NB4 (cell line): Measurements from ENCODE around the gene CRACR2B.

ENCODE experiments used
- DNase-seq: peaks from one replicate; pipeline ENCODE4 v3.0.0; 2010; ENCODE audit warnings: low read depth
- H3K4me3 ChIP-seq: one replicate; pipeline ENCODE4 v1.5.1; 2011; ENCODE audit warnings: mild to moderate bottlenecking, low read depth, low read length, moderate library complexity
- MYC ChIP-seq: IDR thresholded peaks from 2 replicates; pipeline ENCODE4 v1.6.1; 2011; ENCODE audit warnings: low read depth, low read length
- POLR2A ChIP-seq: IDR thresholded peaks from 2 replicates; pipeline ENCODE4 v1.6.1; 2011; ENCODE audit warnings: mild to moderate bottlenecking; ENCODE audit not compliant: insufficient read length; ENCODE audit errors: extremely low read depth
- TF ChIP-seq, protein P1 (sequence below): IDR thresholded peaks from 2 replicates; pipeline ENCODE4 v1.6.1; 2011; ENCODE audit warnings: low read depth, low read length
- TF ChIP-seq, protein P2 (sequence below): IDR thresholded peaks from one replicate; pipeline ENCODE4 v1.5.1; 2012; ENCODE audit warnings: low read depth, low read length

CRACR2B gene

DNA sequence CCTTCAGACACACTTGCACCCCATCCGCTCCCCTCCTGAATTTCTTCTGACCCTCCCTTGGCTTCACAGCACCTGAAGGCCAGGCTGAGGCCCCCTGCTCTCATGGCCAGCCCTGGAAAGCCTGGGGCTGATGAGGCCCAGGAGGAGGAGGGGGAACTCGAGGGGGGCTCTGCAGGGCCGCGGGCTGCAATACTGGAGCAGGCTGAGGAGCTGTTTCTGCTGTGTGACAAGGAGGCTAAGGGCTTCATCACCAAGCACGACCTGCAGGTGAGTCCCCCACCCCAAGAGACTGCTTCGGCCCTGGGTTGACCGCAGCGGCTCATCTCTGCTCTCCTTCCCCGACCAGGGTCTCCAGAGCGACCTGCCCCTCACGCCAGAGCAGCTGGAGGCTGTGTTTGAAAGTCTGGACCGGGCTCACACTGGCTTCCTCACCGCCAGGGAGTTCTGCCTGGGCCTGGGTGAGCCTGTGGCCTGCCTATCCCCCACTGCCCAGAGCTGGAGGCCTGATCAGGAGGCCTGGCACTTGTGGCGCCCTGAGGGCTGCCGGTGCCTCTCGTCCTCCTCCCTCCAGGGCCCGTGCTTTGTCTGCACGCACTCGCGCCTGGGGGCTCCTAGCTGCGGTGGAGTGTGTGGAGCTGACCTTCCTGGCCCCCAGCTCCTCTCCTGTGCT is 922 bp downstream of the CRACR2B start:
- no peak for DNase-seq
- TF ChIP-seq MYC (no peak), POLR2A (no peak)
- no peak overlapping the region for H3K4me3 ChIP-seq

DNA sequence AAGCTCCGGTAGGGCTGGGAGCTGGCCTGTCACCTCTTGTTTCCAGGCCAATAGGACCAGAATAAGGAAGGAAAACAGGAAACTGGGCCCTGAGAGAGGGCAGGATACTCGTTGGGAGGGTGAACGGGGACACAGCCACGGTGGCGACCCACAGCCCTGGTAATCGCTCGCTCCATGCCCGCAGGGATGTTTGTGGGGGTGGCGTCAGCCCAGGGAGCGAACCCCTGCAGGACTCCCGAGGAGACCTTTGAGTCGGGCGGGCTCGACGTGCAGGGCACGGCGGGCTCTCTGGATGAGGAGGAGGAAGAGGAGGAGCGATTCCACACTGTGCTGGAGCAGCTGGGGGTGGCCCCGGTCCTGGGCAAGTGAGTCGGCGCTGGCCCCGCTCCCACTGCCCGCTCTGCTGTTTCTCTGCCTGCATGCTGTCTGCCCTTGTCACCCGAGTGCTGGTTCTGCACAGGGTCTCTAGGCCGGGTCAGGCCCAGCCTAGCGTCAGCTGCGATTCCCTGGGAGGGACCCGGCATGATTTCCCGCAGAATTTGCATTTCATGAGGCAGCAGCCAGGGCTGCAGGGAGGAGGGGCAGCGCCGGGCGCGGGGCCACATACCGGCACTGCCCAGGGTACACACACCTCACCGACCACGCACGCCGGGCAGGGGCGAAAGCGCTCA is 1.6 kb downstream of the CRACR2B start:
- H3K4me3 ChIP-seq = no peak overlapping the region
- no peak for DNase-seq
- TF ChIP-seq MYC = no peak
- TF ChIP-seq, protein P1, sequence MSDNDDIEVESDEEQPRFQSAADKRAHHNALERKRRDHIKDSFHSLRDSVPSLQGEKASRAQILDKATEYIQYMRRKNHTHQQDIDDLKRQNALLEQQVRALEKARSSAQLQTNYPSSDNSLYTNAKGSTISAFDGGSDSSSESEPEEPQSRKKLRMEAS = no peak

DNA sequence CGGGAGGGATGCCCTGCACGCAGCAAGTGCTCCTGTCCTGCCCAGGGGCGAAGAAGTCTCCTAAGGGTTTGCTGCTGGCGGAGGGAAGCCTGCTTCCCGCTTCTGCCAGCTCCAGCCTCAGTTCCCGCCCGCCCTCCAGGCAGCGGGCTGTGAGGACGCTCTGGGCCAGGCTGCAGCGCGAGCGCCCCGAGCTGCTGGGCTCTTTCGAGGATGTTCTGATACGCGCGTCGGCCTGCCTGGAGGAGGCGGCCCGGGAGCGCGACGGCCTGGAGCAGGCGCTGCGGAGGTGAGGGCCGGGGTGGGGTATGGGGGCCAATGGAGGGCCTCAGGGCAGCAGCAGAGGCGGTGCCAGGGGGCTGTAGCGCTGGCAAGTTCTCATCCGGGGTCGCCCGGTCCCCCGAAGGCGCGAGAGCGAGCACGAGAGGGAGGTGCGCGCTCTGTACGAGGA is 2.2 kb downstream of the CRACR2B start:
- TF ChIP-seq POLR2A = no peak
- TF ChIP-seq, protein P2, sequence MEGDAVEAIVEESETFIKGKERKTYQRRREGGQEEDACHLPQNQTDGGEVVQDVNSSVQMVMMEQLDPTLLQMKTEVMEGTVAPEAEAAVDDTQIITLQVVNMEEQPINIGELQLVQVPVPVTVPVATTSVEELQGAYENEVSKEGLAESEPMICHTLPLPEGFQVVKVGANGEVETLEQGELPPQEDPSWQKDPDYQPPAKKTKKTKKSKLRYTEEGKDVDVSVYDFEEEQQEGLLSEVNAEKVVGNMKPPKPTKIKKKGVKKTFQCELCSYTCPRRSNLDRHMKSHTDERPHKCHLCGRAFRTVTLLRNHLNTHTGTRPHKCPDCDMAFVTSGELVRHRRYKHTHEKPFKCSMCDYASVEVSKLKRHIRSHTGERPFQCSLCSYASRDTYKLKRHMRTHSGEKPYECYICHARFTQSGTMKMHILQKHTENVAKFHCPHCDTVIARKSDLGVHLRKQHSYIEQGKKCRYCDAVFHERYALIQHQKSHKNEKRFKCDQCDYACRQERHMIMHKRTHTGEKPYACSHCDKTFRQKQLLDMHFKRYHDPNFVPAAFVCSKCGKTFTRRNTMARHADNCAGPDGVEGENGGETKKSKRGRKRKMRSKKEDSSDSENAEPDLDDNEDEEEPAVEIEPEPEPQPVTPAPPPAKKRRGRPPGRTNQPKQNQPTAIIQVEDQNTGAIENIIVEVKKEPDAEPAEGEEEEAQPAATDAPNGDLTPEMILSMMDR = no peak
- no peak for TF ChIP-seq MYC
- TF ChIP-seq, protein P1 = no peak
- no peak for DNase-seq
- H3K4me3 ChIP-seq = no peak overlapping the region

DNA sequence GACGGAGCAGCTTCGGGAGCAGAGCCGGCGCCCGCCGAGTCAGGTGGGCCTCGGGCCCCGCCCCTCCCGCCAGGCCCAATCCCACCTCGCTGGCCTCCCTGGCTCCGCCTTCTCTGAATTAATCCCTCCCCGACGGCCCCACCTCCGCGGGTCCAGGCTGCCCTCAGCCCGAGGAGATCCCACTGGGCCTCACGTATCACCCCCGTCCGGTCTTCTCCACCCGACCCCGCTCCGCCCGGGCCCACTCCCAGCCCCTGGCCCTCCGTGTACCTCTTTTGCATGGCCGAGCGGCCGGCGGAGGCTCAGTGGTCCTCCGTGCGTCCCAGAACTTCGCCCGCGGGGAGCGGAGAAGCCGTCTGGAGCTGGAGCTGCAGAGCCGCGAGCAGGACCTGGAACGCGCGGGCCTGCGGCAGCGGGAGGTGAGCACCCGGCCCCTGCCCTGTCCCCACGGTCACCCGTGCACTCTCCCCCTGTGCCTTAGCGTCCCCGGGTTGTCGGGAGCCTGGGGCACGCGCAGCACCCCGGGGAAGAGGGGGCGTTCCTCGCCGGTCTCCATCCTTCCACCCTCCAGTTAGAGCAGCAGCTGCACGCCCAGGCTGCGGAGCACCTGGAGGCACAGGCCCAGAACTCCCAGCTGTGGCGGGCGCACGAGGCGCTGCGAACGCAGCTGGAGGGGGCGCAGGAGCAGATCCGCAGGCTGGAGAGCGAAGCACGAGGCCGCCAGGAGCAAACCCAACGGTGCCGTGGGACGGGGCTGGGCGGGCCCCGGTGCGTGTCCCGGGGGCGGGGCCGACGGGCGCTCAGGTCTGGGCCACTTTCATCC is 2.8 kb downstream of the CRACR2B start:
- H3K4me3 ChIP-seq = no peak overlapping the region
- TF ChIP-seq POLR2A (no peak), MYC (no peak)
- TF ChIP-seq, protein P1 = no peak
- TF ChIP-seq, protein P2 = no peak
- no peak for DNase-seq

DNA sequence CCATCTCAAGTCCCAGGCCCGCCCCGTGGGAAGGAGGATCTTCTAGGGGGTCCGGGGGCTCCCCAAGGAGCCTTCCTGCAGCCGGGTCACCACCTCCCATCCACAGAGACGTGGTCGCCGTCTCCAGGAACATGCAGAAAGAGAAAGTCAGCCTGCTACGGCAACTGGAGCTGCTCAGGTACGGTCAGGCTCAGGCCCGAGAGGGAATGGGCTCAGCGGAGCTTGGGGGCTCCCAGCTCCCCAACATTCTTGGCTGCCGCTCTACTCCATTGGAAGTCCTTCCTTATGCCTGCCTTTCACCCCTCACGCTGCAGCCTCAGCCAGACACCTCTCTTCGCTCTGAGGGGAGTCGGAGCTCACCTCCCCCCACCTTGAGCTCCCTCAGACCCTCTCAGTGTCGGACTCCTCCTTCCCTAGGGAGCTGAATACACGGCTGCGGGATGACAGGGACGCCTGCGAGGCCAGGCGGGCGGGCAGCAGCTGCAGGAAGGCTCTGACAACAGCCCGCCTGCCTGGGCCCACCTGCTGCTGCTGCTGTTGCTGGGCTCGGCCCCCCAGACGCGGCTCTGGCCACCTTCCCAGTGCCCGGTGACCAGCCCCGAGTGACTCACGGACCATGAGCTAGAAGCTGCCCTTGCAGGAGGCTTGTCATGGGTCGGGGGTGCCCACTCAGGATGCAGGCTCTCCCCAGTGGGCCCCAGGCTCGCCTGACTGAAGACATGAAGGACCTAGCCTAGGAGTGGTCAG is 3.6 kb downstream of the CRACR2B start:
- no peak overlapping the region for H3K4me3 ChIP-seq
- TF ChIP-seq, protein P2 = no peak
- TF ChIP-seq MYC (no peak), POLR2A (no peak)
- TF ChIP-seq, protein P1 = no peak
- no peak for DNase-seq

DNA sequence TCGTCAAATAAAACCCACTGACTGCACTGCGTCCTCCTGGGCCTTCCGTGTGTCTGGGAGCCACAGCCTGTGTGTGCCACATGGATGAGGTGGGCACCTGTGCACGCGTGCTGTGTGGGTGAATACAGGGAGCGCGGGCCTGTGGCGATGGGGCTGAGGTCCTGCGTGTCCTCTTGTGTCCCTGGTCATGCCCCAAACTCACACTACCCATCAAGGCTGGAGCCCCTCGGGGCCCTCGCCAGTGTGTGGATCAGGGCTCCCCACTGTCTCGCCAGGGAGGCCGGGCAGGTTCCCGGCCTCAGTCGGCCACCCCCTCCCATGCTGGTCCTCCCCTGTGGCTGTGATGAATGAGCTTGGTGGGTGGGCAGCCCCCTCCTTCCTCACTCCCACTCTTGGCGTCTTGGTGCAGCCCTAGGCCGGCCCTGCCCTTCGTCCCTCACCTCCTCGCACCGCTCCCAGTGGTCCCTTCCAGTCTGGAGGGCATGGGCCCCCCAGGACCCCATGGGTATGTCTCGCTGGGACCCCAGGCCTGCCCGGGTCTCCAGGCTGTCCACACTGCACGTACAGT is 4.3 kb downstream of the CRACR2B start:
- DNase-seq = no peak
- no peak for TF ChIP-seq MYC
- TF ChIP-seq, protein P2 = no peak
- TF ChIP-seq, protein P1 = no peak
- TF ChIP-seq POLR2A = no peak
- peak overlapping the region; percentile 46 for H3K4me3 ChIP-seq
